Measurements from ENCODE around the gene SUSD4.

Gene SUSD4

DNA sequence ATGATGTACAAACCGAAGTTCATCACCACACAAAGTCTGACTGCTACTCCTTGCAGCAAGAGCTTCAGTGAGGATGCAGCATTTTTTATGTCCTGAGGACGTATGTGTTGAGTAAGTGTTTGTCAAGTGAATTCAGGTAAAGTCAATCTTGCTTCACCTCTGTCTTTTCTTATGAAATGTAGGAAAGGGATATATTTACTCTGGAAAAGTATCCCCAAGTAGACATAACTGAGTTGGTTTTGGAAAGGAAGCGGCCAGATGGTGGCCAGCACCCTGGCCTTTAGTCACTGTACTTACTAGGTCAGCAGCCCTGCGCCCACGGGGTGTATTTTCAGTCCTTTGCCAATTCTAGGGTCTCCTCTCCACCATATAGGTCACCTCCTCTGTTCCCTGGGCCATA is 75.2 kb downstream of the SUSD4 start:
- TF ChIP-seq CEBPB (IDR thresholded peaks at IDR 0.05) (no peak), NFIC (IDR thresholded peaks at IDR 0.05) (no peak), FOXM1 (IDR thresholded peaks at IDR 0.05; ENCODE audit: borderline replicate concordance, low read depth) (no peak), YY1 (IDR thresholded peaks at IDR 0.05; ENCODE audit: low read depth) (no peak), TEAD4 (IDR thresholded peaks at IDR 0.05) (no peak)
- TF ChIP-seq, protein P1, sequence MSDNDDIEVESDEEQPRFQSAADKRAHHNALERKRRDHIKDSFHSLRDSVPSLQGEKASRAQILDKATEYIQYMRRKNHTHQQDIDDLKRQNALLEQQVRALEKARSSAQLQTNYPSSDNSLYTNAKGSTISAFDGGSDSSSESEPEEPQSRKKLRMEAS (IDR thresholded peaks at IDR 0.05), result no peak

DNA sequence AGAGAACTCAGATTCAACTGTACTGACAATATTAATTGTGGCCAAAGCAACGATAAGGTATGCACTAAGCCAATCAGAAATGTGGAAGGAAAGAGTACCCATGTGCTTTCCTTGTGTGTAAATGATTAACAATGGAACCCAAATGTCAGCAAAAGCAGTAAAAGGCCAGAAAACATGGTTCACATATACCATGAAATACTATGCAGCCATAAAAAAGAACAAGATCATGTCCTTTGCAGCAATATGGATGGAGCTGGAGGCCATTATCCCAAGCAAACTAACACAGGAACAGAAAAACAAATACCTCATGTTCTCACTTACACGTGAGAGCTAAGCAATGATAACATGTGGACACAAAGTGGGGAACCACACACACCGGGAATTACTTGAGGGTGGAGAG is 78.5 kb downstream of the SUSD4 start:
- no peak for TF ChIP-seq TCF12 (IDR thresholded peaks at IDR 0.05; ENCODE audit: low read depth)
- no peak for TF ChIP-seq ZBTB7A (IDR thresholded peaks at IDR 0.05; ENCODE audit: low read depth)
- no peak for TF ChIP-seq CEBPB (IDR thresholded peaks at IDR 0.05)

DNA sequence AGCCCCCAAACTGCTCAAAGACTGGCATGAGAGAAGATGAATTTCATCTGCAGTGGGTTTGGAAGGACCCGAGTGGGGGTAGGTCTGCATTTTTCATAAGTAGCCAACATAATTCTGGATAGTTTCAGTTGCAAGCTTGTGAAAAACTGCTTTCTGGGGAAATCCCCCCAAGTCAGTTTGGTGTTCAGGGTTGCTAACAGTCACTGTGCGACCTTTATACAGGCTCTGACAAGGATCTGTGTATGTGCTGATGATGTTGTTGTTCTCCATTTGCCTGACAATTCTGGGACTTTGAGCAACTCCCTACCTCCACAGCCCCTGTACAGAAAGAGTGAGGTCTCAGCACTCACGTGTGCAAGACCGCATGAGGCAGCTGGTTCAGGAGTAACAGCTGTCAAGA is 87.9 kb downstream of the SUSD4 start:
- TF ChIP-seq ZBTB7A (IDR thresholded peaks at IDR 0.05; ENCODE audit: low read depth) (no peak), CEBPB (IDR thresholded peaks at IDR 0.05) (no peak)

DNA sequence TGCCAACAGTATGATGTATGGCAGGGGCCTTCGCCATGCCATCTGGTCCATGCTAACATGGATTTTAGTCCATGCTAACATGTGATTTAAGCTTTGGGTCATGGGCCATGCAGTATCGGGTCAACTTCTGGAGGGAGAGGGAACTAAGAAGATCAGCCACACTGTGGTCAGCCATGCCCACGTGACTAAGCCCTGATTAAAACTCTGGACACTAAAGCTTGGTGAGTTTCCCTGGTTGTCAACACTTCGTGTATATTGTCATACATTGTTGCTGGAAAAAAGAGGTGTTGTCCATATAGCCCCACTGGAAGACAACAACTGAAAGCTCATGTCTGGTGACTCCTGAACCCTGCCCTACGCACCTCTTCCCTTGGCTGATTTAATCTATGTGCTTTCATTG is 90.5 kb downstream of the SUSD4 start:
- TF ChIP-seq RAD21 (IDR thresholded peaks at IDR 0.05; ENCODE audit: low read depth), result no peak
- no peak for TF ChIP-seq FOXM1 (IDR thresholded peaks at IDR 0.05; ENCODE audit: borderline replicate concordance, low read depth)
- TF ChIP-seq ZBTB7A (IDR thresholded peaks at IDR 0.05; ENCODE audit: low read depth), result no peak
- TF ChIP-seq, protein P2, sequence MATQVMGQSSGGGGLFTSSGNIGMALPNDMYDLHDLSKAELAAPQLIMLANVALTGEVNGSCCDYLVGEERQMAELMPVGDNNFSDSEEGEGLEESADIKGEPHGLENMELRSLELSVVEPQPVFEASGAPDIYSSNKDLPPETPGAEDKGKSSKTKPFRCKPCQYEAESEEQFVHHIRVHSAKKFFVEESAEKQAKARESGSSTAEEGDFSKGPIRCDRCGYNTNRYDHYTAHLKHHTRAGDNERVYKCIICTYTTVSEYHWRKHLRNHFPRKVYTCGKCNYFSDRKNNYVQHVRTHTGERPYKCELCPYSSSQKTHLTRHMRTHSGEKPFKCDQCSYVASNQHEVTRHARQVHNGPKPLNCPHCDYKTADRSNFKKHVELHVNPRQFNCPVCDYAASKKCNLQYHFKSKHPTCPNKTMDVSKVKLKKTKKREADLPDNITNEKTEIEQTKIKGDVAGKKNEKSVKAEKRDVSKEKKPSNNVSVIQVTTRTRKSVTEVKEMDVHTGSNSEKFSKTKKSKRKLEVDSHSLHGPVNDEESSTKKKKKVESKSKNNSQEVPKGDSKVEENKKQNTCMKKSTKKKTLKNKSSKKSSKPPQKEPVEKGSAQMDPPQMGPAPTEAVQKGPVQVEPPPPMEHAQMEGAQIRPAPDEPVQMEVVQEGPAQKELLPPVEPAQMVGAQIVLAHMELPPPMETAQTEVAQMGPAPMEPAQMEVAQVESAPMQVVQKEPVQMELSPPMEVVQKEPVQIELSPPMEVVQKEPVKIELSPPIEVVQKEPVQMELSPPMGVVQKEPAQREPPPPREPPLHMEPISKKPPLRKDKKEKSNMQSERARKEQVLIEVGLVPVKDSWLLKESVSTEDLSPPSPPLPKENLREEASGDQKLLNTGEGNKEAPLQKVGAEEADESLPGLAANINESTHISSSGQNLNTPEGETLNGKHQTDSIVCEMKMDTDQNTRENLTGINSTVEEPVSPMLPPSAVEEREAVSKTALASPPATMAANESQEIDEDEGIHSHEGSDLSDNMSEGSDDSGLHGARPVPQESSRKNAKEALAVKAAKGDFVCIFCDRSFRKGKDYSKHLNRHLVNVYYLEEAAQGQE (IDR thresholded peaks at IDR 0.05; ENCODE audit: low read depth), result no peak
- TF ChIP-seq CREB1 (IDR thresholded peaks at IDR 0.05; ENCODE audit: low read depth), result no peak

DNA sequence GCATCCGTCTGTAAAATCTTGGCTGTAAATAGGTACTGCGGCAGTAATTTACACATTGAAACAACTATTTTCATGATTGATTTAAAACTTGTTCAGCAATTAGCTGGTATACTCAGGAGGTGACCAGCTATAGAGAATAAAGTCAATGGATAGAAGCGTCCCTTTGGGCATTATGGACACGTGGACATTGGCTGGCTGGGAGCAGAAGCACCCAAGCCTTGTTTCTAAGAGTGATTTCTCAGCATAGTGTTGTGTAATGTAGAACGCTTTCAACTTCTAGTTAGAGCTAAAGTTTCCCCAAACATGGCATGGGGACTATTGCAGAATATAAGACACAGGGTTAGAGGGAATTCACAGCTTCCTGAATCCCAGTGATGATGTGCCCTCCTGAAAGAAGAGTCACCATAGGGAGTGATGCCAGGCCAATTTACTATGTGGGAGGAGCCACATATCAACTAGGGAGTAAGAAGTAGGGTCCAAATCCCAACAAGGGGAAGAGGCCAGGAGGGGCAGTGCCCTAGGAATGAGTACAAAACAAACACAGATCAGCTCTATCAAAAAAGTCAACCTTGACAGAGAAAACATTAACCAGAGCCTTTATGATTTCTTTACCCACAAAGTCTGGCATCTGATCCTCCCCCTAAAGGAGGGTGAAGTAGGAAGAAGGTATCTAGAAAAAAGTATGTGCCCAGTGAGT is 92.7 kb downstream of the SUSD4 start:
- TF ChIP-seq TEAD4 (IDR thresholded peaks at IDR 0.05) (no peak), FOXM1 (IDR thresholded peaks at IDR 0.05; ENCODE audit: borderline replicate concordance, low read depth) (no peak), RAD21 (IDR thresholded peaks at IDR 0.05; ENCODE audit: low read depth) (no peak), CEBPB (IDR thresholded peaks at IDR 0.05) (no peak), TCF12 (IDR thresholded peaks at IDR 0.05; ENCODE audit: low read depth) (no peak), NFIC (IDR thresholded peaks at IDR 0.05) (no peak), YY1 (IDR thresholded peaks at IDR 0.05; ENCODE audit: low read depth) (no peak), EGR1 (IDR thresholded peaks at IDR 0.05) (no peak), CREB1 (IDR thresholded peaks at IDR 0.05; ENCODE audit: low read depth) (no peak), TAF1 (IDR thresholded peaks at IDR 0.05; ENCODE audit: low read depth) (no peak), ZBTB7A (IDR thresholded peaks at IDR 0.05; ENCODE audit: low read depth) (no peak), EP300 (IDR thresholded peaks at IDR 0.05; ENCODE audit: borderline replicate concordance) (no peak)
- TF ChIP-seq, protein P3, sequence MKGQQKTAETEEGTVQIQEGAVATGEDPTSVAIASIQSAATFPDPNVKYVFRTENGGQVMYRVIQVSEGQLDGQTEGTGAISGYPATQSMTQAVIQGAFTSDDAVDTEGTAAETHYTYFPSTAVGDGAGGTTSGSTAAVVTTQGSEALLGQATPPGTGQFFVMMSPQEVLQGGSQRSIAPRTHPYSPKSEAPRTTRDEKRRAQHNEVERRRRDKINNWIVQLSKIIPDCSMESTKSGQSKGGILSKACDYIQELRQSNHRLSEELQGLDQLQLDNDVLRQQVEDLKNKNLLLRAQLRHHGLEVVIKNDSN (IDR thresholded peaks at IDR 0.05), result no peak
- TF ChIP-seq, protein P2 (IDR thresholded peaks at IDR 0.05; ENCODE audit: low read depth), result no peak
- TF ChIP-seq, protein P1 (IDR thresholded peaks at IDR 0.05), result no peak

DNA sequence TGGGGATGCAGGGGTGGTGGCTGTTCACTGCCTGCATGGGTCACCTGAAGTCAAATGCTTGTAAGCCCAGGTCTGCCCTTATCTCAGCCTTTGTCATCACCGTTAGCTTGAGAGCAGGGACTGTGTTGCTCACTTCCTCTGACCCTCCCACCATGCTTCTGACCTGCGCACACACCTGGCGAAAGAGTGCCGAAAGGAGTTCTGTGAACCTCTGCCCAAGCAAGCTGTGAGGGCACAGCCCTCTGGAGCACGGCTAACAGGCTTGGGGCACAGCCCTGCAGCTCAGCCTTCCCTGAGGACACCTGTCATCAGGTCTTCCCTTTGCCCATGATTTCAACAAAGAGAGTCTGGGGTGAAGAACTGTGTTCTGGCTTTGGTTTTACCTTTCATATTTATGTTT is 93.8 kb downstream of the SUSD4 start:
- TF ChIP-seq, protein P1 (IDR thresholded peaks at IDR 0.05), result no peak

DNA sequence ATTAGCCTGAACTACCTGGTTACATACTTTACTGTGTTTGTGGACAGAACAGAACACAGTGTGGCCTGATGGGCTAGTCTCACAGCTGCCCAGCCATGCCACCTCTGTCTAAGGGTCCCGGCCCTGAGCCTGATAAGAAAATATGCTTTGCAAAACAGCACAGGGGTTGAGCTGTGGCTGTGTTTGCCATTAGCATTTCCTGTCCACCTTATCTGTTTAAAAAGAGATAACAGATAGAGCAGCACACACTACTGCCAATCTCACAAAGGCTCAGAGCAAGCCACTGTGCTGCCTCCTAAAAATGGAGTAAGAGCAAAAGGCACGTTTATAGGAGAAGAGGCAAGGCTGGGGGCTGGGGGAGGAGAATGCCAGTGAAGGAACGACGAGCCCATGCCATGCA is 95.0 kb downstream of the SUSD4 start:
- TF ChIP-seq CEBPB (IDR thresholded peaks at IDR 0.05), result no peak

Measured in Ishikawa (cell line).